ENCODE measurements around the gene EEF1AKMT4.

DNA sequence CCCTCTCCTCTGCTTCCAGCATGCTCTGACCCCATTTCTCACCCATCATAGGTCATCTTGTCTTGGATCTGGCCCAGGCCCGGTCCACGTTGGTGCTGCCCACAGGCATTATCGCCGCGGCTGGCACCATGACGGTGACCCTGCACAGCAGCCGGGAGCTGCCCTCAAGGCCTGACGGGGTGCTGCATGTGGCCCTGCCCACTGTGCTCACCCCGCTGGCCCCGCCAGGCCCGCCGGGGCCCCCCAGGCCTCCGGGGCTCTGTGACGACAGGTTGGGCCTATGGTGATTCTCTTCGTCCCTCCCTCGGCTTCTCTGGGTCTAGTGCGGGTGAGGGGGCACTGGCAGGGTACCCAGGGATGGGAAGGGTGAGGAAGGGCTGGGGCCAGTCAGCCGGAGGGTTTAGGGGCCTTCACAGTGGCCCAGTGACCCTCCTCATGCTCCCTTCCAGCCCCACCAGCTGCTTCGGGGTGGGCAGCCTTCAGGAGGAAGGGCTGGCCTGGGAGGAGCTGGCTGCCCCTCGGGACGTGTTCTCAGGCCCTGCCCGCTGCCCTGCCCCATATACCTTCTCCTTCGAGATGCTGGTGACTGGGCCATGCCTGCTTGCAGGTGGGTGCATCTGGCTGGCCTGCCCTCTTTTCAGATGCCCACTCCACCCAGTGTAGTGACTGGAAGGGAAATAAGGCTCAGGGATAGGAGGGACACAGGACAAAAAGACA lies 16.2 kb upstream of the EEF1AKMT4 start:
- TF ChIP-seq MXI1 (IDR thresholded peaks at IDR 0.05; ENCODE audit: borderline replicate concordance, low read depth, low read length) = no peak
- TF ChIP-seq, protein P1, sequence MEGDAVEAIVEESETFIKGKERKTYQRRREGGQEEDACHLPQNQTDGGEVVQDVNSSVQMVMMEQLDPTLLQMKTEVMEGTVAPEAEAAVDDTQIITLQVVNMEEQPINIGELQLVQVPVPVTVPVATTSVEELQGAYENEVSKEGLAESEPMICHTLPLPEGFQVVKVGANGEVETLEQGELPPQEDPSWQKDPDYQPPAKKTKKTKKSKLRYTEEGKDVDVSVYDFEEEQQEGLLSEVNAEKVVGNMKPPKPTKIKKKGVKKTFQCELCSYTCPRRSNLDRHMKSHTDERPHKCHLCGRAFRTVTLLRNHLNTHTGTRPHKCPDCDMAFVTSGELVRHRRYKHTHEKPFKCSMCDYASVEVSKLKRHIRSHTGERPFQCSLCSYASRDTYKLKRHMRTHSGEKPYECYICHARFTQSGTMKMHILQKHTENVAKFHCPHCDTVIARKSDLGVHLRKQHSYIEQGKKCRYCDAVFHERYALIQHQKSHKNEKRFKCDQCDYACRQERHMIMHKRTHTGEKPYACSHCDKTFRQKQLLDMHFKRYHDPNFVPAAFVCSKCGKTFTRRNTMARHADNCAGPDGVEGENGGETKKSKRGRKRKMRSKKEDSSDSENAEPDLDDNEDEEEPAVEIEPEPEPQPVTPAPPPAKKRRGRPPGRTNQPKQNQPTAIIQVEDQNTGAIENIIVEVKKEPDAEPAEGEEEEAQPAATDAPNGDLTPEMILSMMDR (conservative IDR thresholded peaks at IDR 0.05; ENCODE audit: low read depth, low read length) = no peak

Measured in IMR-90 (cell line).